Measurements from ENCODE around the gene PRRC2C. TPM values are rescaled to one million over a fixed set of nuclear protein-coding genes. Genes with fewer than 3 reads are reported as not detected.

The PRRC2C gene
- total RNA-seq, 2 experiments from 2014 or later: 357 to 387 TPM

DNA sequence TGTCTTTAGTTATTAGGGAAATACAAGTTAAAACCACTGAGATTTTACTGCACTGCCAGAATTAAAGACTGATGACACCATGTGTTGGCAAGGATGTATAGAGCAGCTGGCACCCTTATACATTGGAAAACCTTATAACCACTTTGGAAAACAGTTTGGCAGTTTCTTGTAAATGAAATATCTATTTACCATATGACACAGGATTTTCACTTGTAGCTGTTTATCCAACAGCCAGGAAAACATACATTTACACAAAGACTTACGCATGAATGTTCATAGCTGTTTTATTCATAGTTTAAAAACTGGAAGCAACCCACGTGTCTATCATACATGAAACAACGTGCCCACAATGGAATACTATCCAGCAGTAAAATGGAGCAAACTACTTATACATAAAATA lies 45.3 kb downstream of the PRRC2C start:
- H3K36me3 ChIP-seq (ENCODE audit: insufficient read depth, low read length): peaks cover 88% of the 10 kb centered on the region
- no peaks in the 10 kb centered on the region for H3K27me3 ChIP-seq (ENCODE audit: control insufficient read depth in 1 of 2, insufficient read depth in 2 of 2, low read length in 2 of 2)
- ATAC-seq (ENCODE audit: poor library complexity) (no peak), DNase-seq (no peak)
- Mint-ChIP-seq H3K27ac (no peak overlapping the region), H3K9me3 (no peaks in the 10 kb centered on the region), H3K4me1 (ENCODE audit: low read depth) (no peaks in the 10 kb centered on the region), H3K4me3 (no peak overlapping the region), H3K27me3 (no peaks in the 10 kb centered on the region), H3K36me3 (ENCODE audit: low read depth) (peaks cover 99% of the 10 kb centered on the region)
- H3K4me3 ChIP-seq (ENCODE audit: low read length): no peak overlapping the region
- TF ChIP-seq, protein P1, sequence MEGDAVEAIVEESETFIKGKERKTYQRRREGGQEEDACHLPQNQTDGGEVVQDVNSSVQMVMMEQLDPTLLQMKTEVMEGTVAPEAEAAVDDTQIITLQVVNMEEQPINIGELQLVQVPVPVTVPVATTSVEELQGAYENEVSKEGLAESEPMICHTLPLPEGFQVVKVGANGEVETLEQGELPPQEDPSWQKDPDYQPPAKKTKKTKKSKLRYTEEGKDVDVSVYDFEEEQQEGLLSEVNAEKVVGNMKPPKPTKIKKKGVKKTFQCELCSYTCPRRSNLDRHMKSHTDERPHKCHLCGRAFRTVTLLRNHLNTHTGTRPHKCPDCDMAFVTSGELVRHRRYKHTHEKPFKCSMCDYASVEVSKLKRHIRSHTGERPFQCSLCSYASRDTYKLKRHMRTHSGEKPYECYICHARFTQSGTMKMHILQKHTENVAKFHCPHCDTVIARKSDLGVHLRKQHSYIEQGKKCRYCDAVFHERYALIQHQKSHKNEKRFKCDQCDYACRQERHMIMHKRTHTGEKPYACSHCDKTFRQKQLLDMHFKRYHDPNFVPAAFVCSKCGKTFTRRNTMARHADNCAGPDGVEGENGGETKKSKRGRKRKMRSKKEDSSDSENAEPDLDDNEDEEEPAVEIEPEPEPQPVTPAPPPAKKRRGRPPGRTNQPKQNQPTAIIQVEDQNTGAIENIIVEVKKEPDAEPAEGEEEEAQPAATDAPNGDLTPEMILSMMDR (IDR thresholded peaks at IDR 0.05): no peak
- H3K27ac ChIP-seq (ENCODE audit: low read depth in 1 of 2, low read length in 2 of 2): no peak overlapping the region
- intact Hi-C loops (cut with DNase I, micrococcal nuclease): no loop called here
- no peaks in the 10 kb centered on the region for H3K4me1 ChIP-seq (ENCODE audit: insufficient read depth, low read length)
- no peaks in the 10 kb centered on the region for H3K9me3 ChIP-seq (ENCODE audit: control insufficient read depth in 1 of 2, insufficient read depth in 1 of 2, low read length in 2 of 2)
- ChIA-PET POLR2A (interaction anchor here (0.8 to 1.4 kb wide), 2 partner anchors 30 to 46 kb away, joined by 3 to 7 read pairs; partner anchors contain the start of gene PRRC2C), CTCF (interaction anchor here (1.7 kb wide), 1 partner anchor 45 kb away, joined by 16 read pairs; the partner anchor contains the start of gene PRRC2C)

DNA sequence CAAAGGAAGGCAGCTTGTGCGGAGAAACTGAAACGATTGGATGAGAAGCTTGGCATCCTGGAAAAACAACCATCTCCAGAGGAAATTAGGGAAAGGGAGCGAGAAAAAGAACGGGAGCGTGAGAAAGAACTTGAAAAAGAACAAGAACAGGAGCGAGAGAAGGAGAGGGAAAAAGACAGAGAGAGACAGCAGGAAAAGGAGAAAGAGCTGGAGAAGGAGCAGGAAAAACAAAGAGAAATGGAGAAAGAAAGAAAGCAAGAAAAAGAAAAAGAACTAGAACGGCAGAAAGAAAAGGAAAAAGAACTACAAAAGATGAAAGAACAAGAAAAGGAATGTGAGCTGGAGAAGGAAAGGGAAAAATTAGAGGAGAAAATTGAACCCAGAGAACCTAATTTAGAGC lies 47.2 kb downstream of the PRRC2C start:
- ChIA-PET POLR2A (interaction anchor here (1.2 kb wide), 1 partner anchor 47 kb away, joined by 3 read pairs; the partner anchor contains the start of gene PRRC2C), CTCF (interaction anchor here (1.1 kb wide), 1 partner anchor 47 kb away, joined by 3 read pairs; the partner anchor contains the start of gene PRRC2C)
- no peaks in the 10 kb centered on the region for H3K4me1 Mint-ChIP-seq (ENCODE audit: low read depth)
- Histone ChIP-seq H3K4me3 (ENCODE audit: low read length) (no peak overlapping the region), H3K27me3 (ENCODE audit: control insufficient read depth in 1 of 2, insufficient read depth in 2 of 2, low read length in 2 of 2) (no peaks in the 10 kb centered on the region), H3K9me3 (ENCODE audit: control insufficient read depth in 1 of 2, insufficient read depth in 1 of 2, low read length in 2 of 2) (no peaks in the 10 kb centered on the region), H3K36me3 (ENCODE audit: insufficient read depth, low read length) (peaks cover 96% of the 10 kb centered on the region), H3K4me1 (ENCODE audit: insufficient read depth, low read length) (no peaks in the 10 kb centered on the region), H3K27ac (ENCODE audit: low read depth in 1 of 2, low read length in 2 of 2) (no peak overlapping the region)
- no peaks in the 10 kb centered on the region for H3K27me3 Mint-ChIP-seq
- ATAC-seq (ENCODE audit: poor library complexity): no peak
- no peak overlapping the region for H3K27ac Mint-ChIP-seq
- TF ChIP-seq, protein P1 (IDR thresholded peaks at IDR 0.05): no peak
- peaks cover 99% of the 10 kb centered on the region for H3K36me3 Mint-ChIP-seq (ENCODE audit: low read depth)
- DNase-seq: no peak
- H3K9me3 Mint-ChIP-seq: no peaks in the 10 kb centered on the region
- intact Hi-C loops (cut with DNase I, micrococcal nuclease): no loop called here
- peak overlapping the region; percentile 1 for H3K4me3 Mint-ChIP-seq

DNA sequence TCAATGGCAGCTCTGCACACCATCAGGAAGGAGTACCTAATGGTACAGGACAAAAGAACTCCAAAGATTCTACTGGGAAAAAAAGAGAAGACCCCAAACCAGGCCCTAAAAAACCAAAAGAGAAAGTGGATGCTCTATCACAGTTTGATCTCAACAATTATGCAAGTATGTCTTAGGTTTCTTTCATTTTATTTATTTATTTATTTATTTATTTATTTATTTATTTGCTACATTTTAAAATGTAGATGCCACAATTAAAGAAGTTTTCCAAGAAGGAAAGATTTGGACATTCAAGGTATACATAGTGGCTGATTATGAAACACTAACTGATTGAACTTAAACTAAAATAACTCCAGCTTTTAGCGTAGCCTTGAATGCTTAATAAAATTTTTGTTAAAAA lies 60.2 kb downstream of the PRRC2C start:
- CTCF ChIA-PET: interaction anchor here (1.1 kb wide), 1 partner anchor 51 kb away, joined by 3 read pairs; no protein-coding TSS in a partner anchor
- no peak overlapping the region for H3K27ac ChIP-seq (ENCODE audit: low read depth in 1 of 2, low read length in 2 of 2)
- H3K9me3 Mint-ChIP-seq: peaks cover 3% of the 10 kb centered on the region
- intact Hi-C loops (cut with DNase I, micrococcal nuclease): no loop called here
- H3K4me1 ChIP-seq (ENCODE audit: insufficient read depth, low read length): no peaks in the 10 kb centered on the region
- no peak overlapping the region for H3K27ac Mint-ChIP-seq
- H3K36me3 ChIP-seq (ENCODE audit: insufficient read depth, low read length): peaks cover 96% of the 10 kb centered on the region
- POLR2A ChIA-PET: no interaction called here
- no peaks in the 10 kb centered on the region for H3K9me3 ChIP-seq (ENCODE audit: control insufficient read depth in 1 of 2, insufficient read depth in 1 of 2, low read length in 2 of 2)
- no peaks in the 10 kb centered on the region for H3K27me3 Mint-ChIP-seq
- H3K27me3 ChIP-seq (ENCODE audit: control insufficient read depth in 1 of 2, insufficient read depth in 2 of 2, low read length in 2 of 2): no peaks in the 10 kb centered on the region
- ATAC-seq (ENCODE audit: poor library complexity) (no peak), DNase-seq (no peak)
- H3K4me1 Mint-ChIP-seq (ENCODE audit: low read depth): peaks cover 24% of the 10 kb centered on the region
- H3K4me3 Mint-ChIP-seq: no peak overlapping the region
- H3K36me3 Mint-ChIP-seq (ENCODE audit: low read depth): peaks cover 58% of the 10 kb centered on the region
- no peak overlapping the region for H3K4me3 ChIP-seq (ENCODE audit: low read length)
- TF ChIP-seq, protein P1 (IDR thresholded peaks at IDR 0.05): no peak

All from CD4-positive, alpha-beta T cell (primary cell).